AG04450 (cell line): ENCODE measurements around the gene GNGT2. TPM values are rescaled to one million over a fixed set of nuclear protein-coding genes. Genes with fewer than 3 reads are reported as not detected.

Source experiments
- CTCF ChIA-PET: fragments of 300-600, 350-600 bp; formaldehyde crosslinking; extraction: SDS; loops from one replicate; lab custom pipeline; 2022; ENCODE audit warnings: antibody characterized with exemption, inconsistent platforms; lab: Charles Lee
- POLR2A ChIA-PET: fragments of 350-600 bp; formaldehyde crosslinking; extraction: SDS; loops from one replicate; lab custom pipeline; 2021; ENCODE audit warnings: antibody characterized with exemption, inconsistent platforms; lab: Yijun Ruan, JAX
- DNase-seq: peaks from one replicate; pipeline ENCODE4 v3.0.0-alpha.2; 2011; ENCODE audit warnings: low read depth, low spot score
- H3K27ac ChIP-seq: one replicate; pipeline ENCODE4 v1.5.1; 2012; ENCODE audit warnings: low read depth, low read length, control low read depth
- H3K27me3 ChIP-seq: one replicate; pipeline ENCODE4 v1.6.0; 2012; ENCODE audit warnings: low read length; ENCODE audit not compliant: control insufficient read depth, insufficient read depth
- H3K4me3 ChIP-seq: 2 replicates; pipeline ENCODE4 v1.5.1; 2011; ENCODE audit warnings: mild to moderate bottlenecking, low read depth, low read length, control low read depth
- H3K9me3 ChIP-seq: 2 replicates; pipeline ENCODE4 v1.5.1; 2012; ENCODE audit warnings: low read length; ENCODE audit not compliant: control insufficient read depth, insufficient read depth
- CTCF ChIP-seq: IDR thresholded peaks from 2 replicates; pipeline ENCODE4 v1.5.1; 2011; ENCODE audit warnings: low read depth, low read length, control low read depth, inconsistent platforms
- polyA plus RNA-seq: library from polyadenylated mRNA; depleted of rRNA; stranded (reverse); fragments of >200 nt; gene quantifications from 2 replicates; pipeline ENCODE4 v1.2.3, GENCODE V29; 2011

Gene GNGT2
- polyA plus RNA-seq, 1 experiment: 0.16 TPM

- no peak for TF ChIP-seq CTCF
- POLR2A ChIA-PET: no interaction called here
- Histone ChIP-seq H3K27me3 (no peaks in the 10 kb centered on the region), H3K9me3 (no peaks in the 10 kb centered on the region; the same call in 1 of the 2 replicates), H3K4me3 (no peak overlapping the region), H3K27ac (no peak overlapping the region)
- CTCF ChIA-PET: no interaction called here
- no peak for DNase-seq
These were observed 14.6 kb downstream of the GNGT2 start for GRCh38 chr17:49195751-49196150.

GRCh38 chr17:49194297-49194607 is 16.1 kb downstream of the GNGT2 start:
- Histone ChIP-seq H3K4me3 (no peak overlapping the region), H3K9me3 (no peaks in the 10 kb centered on the region; the same call in 1 of the 2 replicates), H3K27me3 (no peaks in the 10 kb centered on the region), H3K27ac (no peak overlapping the region)
- ChIA-PET POLR2A (no interaction called here), CTCF (interaction anchor here (0.6 to 1.8 kb wide), 2 partner anchors 13 to 483 kb away, joined by 4 read pairs; no protein-coding TSS in a partner anchor)
- no peak for TF ChIP-seq CTCF
- DNase-seq: no peak

GRCh38 chr17:49193513-49194296 is 16.7 kb downstream of the GNGT2 start:
- peak overlapping the region; percentile 89 for H3K4me3 ChIP-seq
- no peak overlapping the region for H3K27ac ChIP-seq
- no peaks in the 10 kb centered on the region for H3K27me3 ChIP-seq
- TF ChIP-seq CTCF: no peak
- no peaks in the 10 kb centered on the region; the same call in 1 of the 2 replicates for H3K9me3 ChIP-seq
- ChIA-PET CTCF (interaction anchor here (0.6 to 1.8 kb wide), 4 partner anchors 13 to 484 kb away, joined by 3 to 4 read pairs (median 4); no protein-coding TSS in a partner anchor), POLR2A (interaction anchor here (0.6 to 0.7 kb wide), 2 partner anchors 130 to 1414 kb away, joined by 4 to 11 read pairs; no protein-coding TSS in a partner anchor)
- DNase-seq: no peak

- H3K4me3 ChIP-seq: peak overlapping the region; percentile 89
- peak overlapping the region; percentile 98 for H3K27ac ChIP-seq
- H3K27me3 ChIP-seq: no peaks in the 10 kb centered on the region
- CTCF ChIA-PET: interaction anchor here (0.6 to 1.2 kb wide), 7 partner anchors 12 to 1805 kb away, joined by 3 to 4 read pairs (median 3); no protein-coding TSS in a partner anchor
- peak; percentile 45 for DNase-seq
- peak; percentile 38 for TF ChIP-seq CTCF
- POLR2A ChIA-PET: interaction anchor here (0.7 to 1.3 kb wide), 3 partner anchors 45 to 68 kb away, joined by 4 read pairs; no protein-coding TSS in a partner anchor
- no peaks in the 10 kb centered on the region; the same call in 1 of the 2 replicates for H3K9me3 ChIP-seq
These were observed 18.2 kb downstream of the GNGT2 start for GRCh38 chr17:49191917-49192741.
